Breast epithelium (tissue), 3 donors: ENCODE measurements around the gene MYO5B.

Experiments
- POLR2A ChIP-seq: fragments of 450-650 bp; IDR thresholded peaks from one replicate; pipeline ENCODE4 v1.6.1; 2016; ENCODE audit warnings: antibody characterized with exemption, mild to moderate bottlenecking, moderate library complexity
- POLR2AphosphoS5 ChIP-seq, 3 donors: sonication (generic); formaldehyde crosslinking; IDR thresholded peaks; one replicate each; pipeline ENCODE4 v1.6.1; 2017; ENCODE audit warnings: antibody characterized with exemption in 3 of 3
- TF ChIP-seq, protein P1 (sequence below), 3 donors: fragments of 450-650 bp; IDR thresholded peaks; one replicate each; pipeline ENCODE4 v1.5.1; 2016 to 2017; ENCODE audit warnings: antibody characterized with exemption in 3 of 3, mild to moderate bottlenecking in 3 of 3, moderate library complexity in 3 of 3

GRCh38 chr18:49898421-49898820 lies 296.5 kb downstream of the MYO5B start:
- TF ChIP-seq, protein P1, sequence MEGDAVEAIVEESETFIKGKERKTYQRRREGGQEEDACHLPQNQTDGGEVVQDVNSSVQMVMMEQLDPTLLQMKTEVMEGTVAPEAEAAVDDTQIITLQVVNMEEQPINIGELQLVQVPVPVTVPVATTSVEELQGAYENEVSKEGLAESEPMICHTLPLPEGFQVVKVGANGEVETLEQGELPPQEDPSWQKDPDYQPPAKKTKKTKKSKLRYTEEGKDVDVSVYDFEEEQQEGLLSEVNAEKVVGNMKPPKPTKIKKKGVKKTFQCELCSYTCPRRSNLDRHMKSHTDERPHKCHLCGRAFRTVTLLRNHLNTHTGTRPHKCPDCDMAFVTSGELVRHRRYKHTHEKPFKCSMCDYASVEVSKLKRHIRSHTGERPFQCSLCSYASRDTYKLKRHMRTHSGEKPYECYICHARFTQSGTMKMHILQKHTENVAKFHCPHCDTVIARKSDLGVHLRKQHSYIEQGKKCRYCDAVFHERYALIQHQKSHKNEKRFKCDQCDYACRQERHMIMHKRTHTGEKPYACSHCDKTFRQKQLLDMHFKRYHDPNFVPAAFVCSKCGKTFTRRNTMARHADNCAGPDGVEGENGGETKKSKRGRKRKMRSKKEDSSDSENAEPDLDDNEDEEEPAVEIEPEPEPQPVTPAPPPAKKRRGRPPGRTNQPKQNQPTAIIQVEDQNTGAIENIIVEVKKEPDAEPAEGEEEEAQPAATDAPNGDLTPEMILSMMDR (IDR thresholded peaks at IDR 0.05), result no peak
- TF ChIP-seq POLR2A (no peak), POLR2AphosphoS5 (IDR thresholded peaks at IDR 0.05) (no peak)
